Measurements from ENCODE around the gene PHYKPL. TPM values are rescaled to one million over a fixed set of nuclear protein-coding genes. Genes with fewer than 3 reads are reported as not detected.

Gene PHYKPL
- total RNA-seq, 1 donor from 2014 or later = 70.2 TPM

GRCh38 chr5:178279026-178279722 is 46.6 kb upstream of the PHYKPL start:
- Mint-ChIP-seq H3K4me3 (ENCODE audit: unreplicated experiment) (no peak overlapping the region), H3K27me3 (ENCODE audit: unreplicated experiment) (peaks cover 11% of the 10 kb centered on the region), H3K9me3 (ENCODE audit: unreplicated experiment) (peaks cover 17% of the 10 kb centered on the region), H3K36me3 (ENCODE audit: unreplicated experiment) (no peaks in the 10 kb centered on the region), H3K4me1 (ENCODE audit: unreplicated experiment) (peaks cover 5% of the 10 kb centered on the region), H3K27ac (ENCODE audit: unreplicated experiment) (no peak overlapping the region)
- no peak for DNase-seq (ENCODE audit: extremely low spot score, unreplicated experiment)
- TF ChIP-seq CTCF (IDR thresholded peaks at IDR 0.05) = no peak

GRCh38 chr5:178278358-178279023 is 45.9 kb upstream of the PHYKPL start:
- Mint-ChIP-seq H3K27me3 (ENCODE audit: unreplicated experiment) (peaks cover 11% of the 10 kb centered on the region), H3K27ac (ENCODE audit: unreplicated experiment) (no peak overlapping the region), H3K36me3 (ENCODE audit: unreplicated experiment) (no peaks in the 10 kb centered on the region), H3K4me1 (ENCODE audit: unreplicated experiment) (peaks cover 5% of the 10 kb centered on the region), H3K4me3 (ENCODE audit: unreplicated experiment) (no peak overlapping the region), H3K9me3 (ENCODE audit: unreplicated experiment) (peaks cover 11% of the 10 kb centered on the region)
- no peak for DNase-seq (ENCODE audit: extremely low spot score, unreplicated experiment)
- TF ChIP-seq CTCF (IDR thresholded peaks at IDR 0.05) = no peak

- H3K4me1 Mint-ChIP-seq (ENCODE audit: unreplicated experiment) = peaks cover 5% of the 10 kb centered on the region
- TF ChIP-seq CTCF (IDR thresholded peaks at IDR 0.05) = no peak
- peaks cover 11% of the 10 kb centered on the region for H3K27me3 Mint-ChIP-seq (ENCODE audit: unreplicated experiment)
- no peak overlapping the region for H3K27ac Mint-ChIP-seq (ENCODE audit: unreplicated experiment)
- H3K9me3 Mint-ChIP-seq (ENCODE audit: unreplicated experiment) = peaks cover 7% of the 10 kb centered on the region
- DNase-seq (ENCODE audit: extremely low spot score, unreplicated experiment) = no peak
- H3K4me3 Mint-ChIP-seq (ENCODE audit: unreplicated experiment) = no peak overlapping the region
- no peaks in the 10 kb centered on the region for H3K36me3 Mint-ChIP-seq (ENCODE audit: unreplicated experiment)
These were observed 45.3 kb upstream of the PHYKPL start for GRCh38 chr5:178277866-178278265.

GRCh38 chr5:178277346-178277745 is 44.7 kb upstream of the PHYKPL start:
- H3K27ac Mint-ChIP-seq (ENCODE audit: unreplicated experiment) = no peak overlapping the region
- H3K9me3 Mint-ChIP-seq (ENCODE audit: unreplicated experiment) = peaks cover 7% of the 10 kb centered on the region
- peaks cover 5% of the 10 kb centered on the region for H3K4me1 Mint-ChIP-seq (ENCODE audit: unreplicated experiment)
- no peak for TF ChIP-seq CTCF (IDR thresholded peaks at IDR 0.05)
- no peaks in the 10 kb centered on the region for H3K36me3 Mint-ChIP-seq (ENCODE audit: unreplicated experiment)
- H3K4me3 Mint-ChIP-seq (ENCODE audit: unreplicated experiment) = no peak overlapping the region
- DNase-seq (ENCODE audit: extremely low spot score, unreplicated experiment) = no peak
- peaks cover 11% of the 10 kb centered on the region for H3K27me3 Mint-ChIP-seq (ENCODE audit: unreplicated experiment)

- peaks cover 11% of the 10 kb centered on the region for H3K27me3 Mint-ChIP-seq (ENCODE audit: unreplicated experiment)
- no peak overlapping the region for H3K4me3 Mint-ChIP-seq (ENCODE audit: unreplicated experiment)
- H3K27ac Mint-ChIP-seq (ENCODE audit: unreplicated experiment) = no peak overlapping the region
- H3K4me1 Mint-ChIP-seq (ENCODE audit: unreplicated experiment) = peaks cover 4% of the 10 kb centered on the region
- no peaks in the 10 kb centered on the region for H3K36me3 Mint-ChIP-seq (ENCODE audit: unreplicated experiment)
- no peak for DNase-seq (ENCODE audit: extremely low spot score, unreplicated experiment)
- TF ChIP-seq CTCF (IDR thresholded peaks at IDR 0.05) = no peak
- H3K9me3 Mint-ChIP-seq (ENCODE audit: unreplicated experiment) = peaks cover 7% of the 10 kb centered on the region
These were observed 42.4 kb upstream of the PHYKPL start for GRCh38 chr5:178274781-178275537.

Data from osteocyte (in vitro differentiated cells).